ENCODE results near the gene TYW1B.
"Not testable (repeated sequence)": the region's sequence is repeated elsewhere in the genome, so short reads cannot be mapped to it uniquely, and the experiment has no call there.

TYW1B gene

DNA sequence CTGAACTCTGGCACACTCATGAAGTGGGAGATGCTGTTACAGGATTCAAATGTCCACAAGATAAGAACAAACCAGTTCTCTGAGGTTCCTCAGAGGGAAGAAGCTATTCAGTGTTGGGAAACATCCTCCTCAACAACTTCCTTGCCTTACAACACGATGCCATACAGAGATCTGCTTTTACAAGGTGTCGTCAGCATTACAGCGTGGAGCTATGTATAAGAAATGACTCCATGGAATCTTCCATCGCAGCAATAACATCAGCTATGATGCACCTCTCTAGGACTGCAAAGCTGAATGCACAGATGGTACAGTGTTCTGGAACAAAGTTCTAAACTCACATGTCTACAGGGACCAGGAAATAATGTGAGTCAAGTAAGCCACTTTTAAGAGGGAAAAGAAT lies 122.3 kb downstream of the TYW1B start:
- in situ Hi-C loops (cut with HindIII; ENCODE audit: low sequenced_read_pairs), result not testable (repeated sequence)

GRCh38 chr7:72704894-72705293 lies 123.1 kb downstream of the TYW1B start:
- in situ Hi-C loops (cut with HindIII; ENCODE audit: low sequenced_read_pairs), result no loop called here

DNA sequence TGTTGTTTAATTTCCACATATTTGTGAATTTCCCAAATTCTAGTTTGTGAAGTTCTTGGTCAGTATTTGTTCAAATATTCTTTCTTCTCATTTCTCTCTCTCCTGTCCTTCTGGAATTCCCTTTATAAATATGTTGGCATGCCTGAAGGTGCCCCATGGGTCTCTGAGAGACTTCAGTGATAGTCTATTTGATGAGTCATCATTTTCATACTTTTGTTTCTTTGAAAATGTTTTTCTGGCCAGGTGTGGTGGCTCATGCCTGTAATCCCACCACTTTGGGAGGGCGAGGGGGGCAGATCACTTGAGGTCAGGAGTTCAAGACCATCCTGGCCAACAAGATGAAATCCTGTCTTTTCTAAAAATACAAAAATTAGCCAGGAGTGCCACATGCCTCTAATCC lies 127.5 kb downstream of the TYW1B start:
- in situ Hi-C loops (cut with HindIII; ENCODE audit: low sequenced_read_pairs), result not testable (repeated sequence)

GRCh38 chr7:72697066-72697465 lies 130.9 kb downstream of the TYW1B start:
- in situ Hi-C loops (cut with HindIII; ENCODE audit: low sequenced_read_pairs), result not testable (repeated sequence)

- in situ Hi-C loops (cut with HindIII; ENCODE audit: low sequenced_read_pairs), result not testable (repeated sequence)
Observed at GRCh38 chr7:72696643-72697042, 131.4 kb downstream of the TYW1B start.

GRCh38 chr7:72695482-72695881 lies 132.5 kb downstream of the TYW1B start:
- in situ Hi-C loops (cut with HindIII; ENCODE audit: low sequenced_read_pairs), result not testable (repeated sequence)

DNA sequence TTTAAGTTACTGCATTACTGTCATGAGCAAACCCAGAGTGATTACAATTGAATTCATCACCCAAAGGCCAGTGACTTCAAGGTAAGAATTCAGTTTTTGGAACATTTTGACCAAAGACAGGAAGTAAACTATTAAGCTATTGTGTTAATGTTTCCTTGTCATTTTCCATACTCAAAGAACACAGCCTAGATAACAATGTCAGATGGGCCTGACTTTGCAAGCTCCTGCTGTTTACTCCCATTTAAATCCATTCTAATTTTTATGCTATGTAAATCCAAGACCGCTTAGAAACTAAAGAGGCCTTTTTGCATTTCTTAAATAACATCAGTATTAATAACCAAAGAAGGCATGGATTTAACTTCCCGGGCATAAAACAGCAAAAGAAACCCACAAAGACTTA lies 136.6 kb downstream of the TYW1B start:
- in situ Hi-C loops (cut with HindIII; ENCODE audit: low sequenced_read_pairs), result not testable (repeated sequence)

DNA sequence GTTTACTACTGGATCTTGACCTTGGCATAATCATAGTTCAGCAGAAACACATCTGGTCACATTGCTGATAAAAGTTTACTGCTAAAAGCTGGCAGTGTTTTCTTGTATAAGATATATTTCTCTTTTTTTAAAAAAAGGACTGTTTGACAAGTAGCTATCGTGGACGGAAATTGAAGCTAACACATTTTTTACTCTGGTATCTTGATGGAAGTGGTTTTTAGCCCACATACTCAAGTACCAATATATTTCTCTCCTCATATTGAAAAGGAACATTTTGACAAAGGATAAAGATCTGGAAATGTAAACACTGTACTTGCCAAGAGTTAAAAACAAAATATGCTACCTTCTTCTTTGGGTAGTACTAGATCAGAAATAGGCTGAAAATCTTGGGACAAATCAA lies 137.8 kb downstream of the TYW1B start:
- in situ Hi-C loops (cut with HindIII; ENCODE audit: low sequenced_read_pairs), result not testable (repeated sequence)

DNA sequence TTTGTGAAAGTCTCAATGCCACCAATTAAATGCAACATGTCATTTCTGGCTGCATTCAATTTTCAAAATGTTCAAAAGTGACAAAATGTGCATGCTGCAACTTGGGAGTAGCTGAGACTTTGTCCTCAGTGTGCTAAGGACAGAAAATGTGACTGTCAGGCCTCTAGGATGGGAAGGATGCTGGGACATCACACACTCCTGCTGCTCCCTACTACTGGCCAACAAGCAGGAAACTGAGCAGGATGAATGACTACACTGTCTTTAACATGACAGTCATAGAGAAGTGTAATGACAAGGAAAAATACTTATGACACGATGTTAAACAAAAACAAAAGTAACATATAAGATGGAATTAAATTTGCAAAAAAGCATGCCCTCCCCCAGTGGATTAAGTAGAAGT lies 138.7 kb downstream of the TYW1B start:
- in situ Hi-C loops (cut with HindIII; ENCODE audit: low sequenced_read_pairs), result not testable (repeated sequence)

GRCh38 chr7:72681211-72681610 lies 146.8 kb downstream of the TYW1B start:
- in situ Hi-C loops (cut with HindIII; ENCODE audit: low sequenced_read_pairs), result not testable (repeated sequence)

- in situ Hi-C loops (cut with HindIII; ENCODE audit: low sequenced_read_pairs), result not testable (repeated sequence)
Observed at GRCh38 chr7:72676880-72677279, 151.1 kb downstream of the TYW1B start.

DNA sequence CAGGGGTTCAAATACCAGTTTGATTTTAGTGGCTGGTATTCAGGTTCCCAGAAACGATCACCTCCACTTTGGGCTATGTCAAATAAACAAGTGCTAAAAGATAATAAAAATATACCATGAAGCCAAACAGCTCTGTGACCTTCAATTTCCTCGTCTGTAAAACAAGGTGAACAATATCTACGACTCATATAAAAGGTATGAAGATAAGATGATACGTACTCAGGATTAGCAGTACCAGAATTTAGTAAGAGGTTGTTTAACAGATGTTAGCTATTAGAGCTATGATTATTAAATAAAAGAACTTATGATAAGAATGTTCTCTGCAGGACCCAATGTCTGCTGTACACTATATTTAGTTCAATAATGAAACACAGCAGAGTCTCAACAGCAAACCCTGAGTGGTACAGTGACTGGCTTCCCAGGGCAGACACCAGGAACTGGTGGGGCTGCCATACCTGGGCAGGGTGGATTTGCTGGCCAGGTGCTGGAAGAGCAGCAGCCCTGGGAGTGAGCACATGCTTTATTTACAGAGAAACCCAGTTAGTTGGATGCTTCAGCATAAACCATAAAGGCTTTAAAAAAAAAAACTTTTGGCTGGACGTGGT lies 151.8 kb downstream of the TYW1B start:
- in situ Hi-C loops (cut with HindIII; ENCODE audit: low sequenced_read_pairs), result not testable (repeated sequence)

DNA sequence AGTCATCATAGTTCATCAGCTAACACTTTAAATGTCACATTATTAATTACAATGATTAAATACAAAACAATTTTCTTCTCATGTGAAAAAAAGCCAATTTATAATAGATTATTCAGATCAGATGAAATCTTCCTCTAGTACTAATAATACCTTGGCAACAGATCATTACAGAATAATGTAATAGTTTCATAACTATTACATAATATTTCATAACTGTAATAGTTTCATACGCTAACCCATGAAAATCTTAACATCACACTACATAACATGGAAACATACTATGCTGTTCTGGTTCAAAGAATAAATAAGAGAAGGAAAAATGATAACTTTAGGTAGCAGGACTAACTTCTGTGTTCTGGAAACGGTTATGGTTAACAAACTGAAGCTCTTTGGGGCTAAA lies 152.3 kb downstream of the TYW1B start:
- in situ Hi-C loops (cut with HindIII; ENCODE audit: low sequenced_read_pairs), result not testable (repeated sequence)

GRCh38 chr7:72674394-72674793 lies 153.6 kb downstream of the TYW1B start:
- in situ Hi-C loops (cut with HindIII; ENCODE audit: low sequenced_read_pairs), result no loop called here

DNA sequence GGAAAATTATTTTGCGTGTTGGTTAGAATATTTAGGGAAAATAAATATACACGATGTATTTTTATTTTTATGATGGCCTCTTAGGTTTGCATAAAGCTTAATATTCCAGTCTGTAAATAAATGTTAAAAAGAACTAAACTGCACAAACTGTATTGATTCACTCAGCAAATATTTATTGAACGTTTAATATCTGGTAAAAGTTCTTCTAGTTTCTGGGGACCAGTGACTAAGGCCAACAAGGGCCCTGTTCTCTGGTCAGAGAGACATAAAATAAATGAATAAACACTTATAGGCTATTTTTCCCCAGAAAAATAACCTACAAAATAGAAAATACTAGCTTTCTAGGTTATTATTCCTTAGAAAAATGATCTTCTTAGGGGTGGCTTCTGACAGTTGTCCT lies 157.2 kb downstream of the TYW1B start:
- in situ Hi-C loops (cut with HindIII; ENCODE audit: low sequenced_read_pairs), result not testable (repeated sequence)

GRCh38 chr7:72668435-72668834 lies 159.6 kb downstream of the TYW1B start:
- in situ Hi-C loops (cut with HindIII; ENCODE audit: low sequenced_read_pairs), result not testable (repeated sequence)

- in situ Hi-C loops (cut with HindIII; ENCODE audit: low sequenced_read_pairs), result not testable (repeated sequence)
Observed at GRCh38 chr7:72667049-72667448, 161.0 kb downstream of the TYW1B start.

GRCh38 chr7:72648574-72648973 lies 179.4 kb downstream of the TYW1B start:
- in situ Hi-C loops (cut with HindIII; ENCODE audit: low sequenced_read_pairs), result not testable (repeated sequence)

- in situ Hi-C loops (cut with HindIII; ENCODE audit: low sequenced_read_pairs), result not testable (repeated sequence)
Observed at GRCh38 chr7:72643708-72644107, 184.3 kb downstream of the TYW1B start.

DNA sequence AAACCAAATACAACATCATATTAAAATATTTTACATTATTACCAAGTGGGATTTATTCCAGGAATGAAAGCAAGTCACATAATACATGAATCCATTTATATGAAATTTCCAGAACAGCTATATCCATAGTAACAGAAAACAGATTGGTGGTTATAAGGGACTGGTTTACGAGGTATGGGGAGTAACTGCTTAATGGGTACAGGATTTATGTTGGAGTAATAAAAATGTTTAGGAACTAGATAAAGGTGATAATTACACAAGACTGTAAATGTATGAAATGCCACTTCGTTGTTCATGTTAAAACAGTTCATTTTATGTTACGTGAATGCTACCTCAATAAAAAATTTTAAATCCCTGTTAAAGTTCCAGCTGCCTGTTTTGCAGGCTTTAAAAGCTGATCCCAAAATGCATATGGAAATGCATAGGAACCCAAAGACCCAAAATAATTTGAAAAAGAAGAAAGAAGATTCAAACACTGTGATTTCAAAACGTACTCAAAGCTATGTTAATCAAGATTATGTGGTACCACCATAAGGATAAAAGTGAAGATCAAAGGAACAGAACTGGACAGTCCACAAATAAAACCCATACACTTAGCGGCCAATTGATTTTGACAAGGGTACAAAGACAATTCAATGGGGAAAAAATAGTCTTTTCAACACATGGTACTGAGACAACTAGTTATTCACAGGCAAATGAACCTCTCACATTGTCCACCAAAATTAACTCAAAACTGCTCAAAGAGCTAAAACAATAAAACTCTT lies 186.3 kb downstream of the TYW1B start:
- in situ Hi-C loops (cut with HindIII; ENCODE audit: low sequenced_read_pairs), result not testable (repeated sequence)

DNA sequence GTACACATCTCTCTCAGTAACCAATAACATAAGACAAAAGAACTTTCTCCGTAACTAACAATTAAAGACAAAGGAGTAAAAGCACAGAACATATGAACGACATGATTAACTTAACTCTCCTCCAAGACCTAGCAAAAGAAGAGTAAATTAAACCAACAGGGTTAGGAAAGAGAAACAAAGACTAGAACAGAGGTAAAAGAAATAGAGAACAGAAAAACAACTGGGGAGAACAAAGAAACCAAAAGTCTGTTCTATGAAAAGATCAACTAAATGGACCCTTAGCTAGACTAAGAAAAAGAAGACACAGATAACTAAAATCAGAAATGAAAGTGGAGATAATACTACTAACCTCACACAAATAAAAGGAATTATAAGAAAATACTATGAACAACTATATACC lies 187.3 kb downstream of the TYW1B start:
- in situ Hi-C loops (cut with HindIII; ENCODE audit: low sequenced_read_pairs), result not testable (repeated sequence)

- in situ Hi-C loops (cut with HindIII; ENCODE audit: low sequenced_read_pairs), result not testable (repeated sequence)
Observed at GRCh38 chr7:72635273-72635908, 192.6 kb downstream of the TYW1B start.

Data from DLD1 (cell line).